Brain microvascular endothelial cell (primary cell): ENCODE measurements around the gene KLHL17.

Source experiments
- DNase-seq: peaks from one replicate; pipeline ENCODE4 v3.0.0-alpha.2; 2020
- H3K27ac ChIP-seq: fragments of 250-450 bp; sonication (Bioruptor Pico); 2 replicates; pipeline ENCODE4 v1.5.1; 2020; ENCODE audit warnings: mild to moderate bottlenecking, moderate library complexity
- H3K27me3 ChIP-seq: fragments of 250-450 bp; sonication (Bioruptor Pico); replicated peaks from 2 replicates; pipeline ENCODE4 v1.5.1; 2020; ENCODE audit warnings: mild to moderate bottlenecking
- H3K36me3 ChIP-seq: fragments of 250-450 bp; sonication (Bioruptor Pico); replicated peaks from 2 replicates; pipeline ENCODE4 v1.5.1; 2020; ENCODE audit warnings: mild to moderate bottlenecking
- H3K4me3 ChIP-seq: 2 replicates; pipeline ENCODE4 v1.5.1; 2011; ENCODE audit warnings: low read depth, mild to moderate bottlenecking, control low read depth, low read length, moderate library complexity
- in situ Hi-C: cut with HindIII; loops from 2 replicates; pipeline ENCODE4 v1.10.0; 2017; ENCODE audit warnings: low sequenced_read_pairs, low pct_ligation_motif_present
- TF ChIP-seq, protein P1 (sequence below): IDR thresholded peaks from 2 replicates; pipeline ENCODE4 v1.5.1; 2011; ENCODE audit warnings: low read depth, mild to moderate bottlenecking, moderate library complexity, low read length, control low read depth, inconsistent platforms; ENCODE audit errors: missing control alignments

KLHL17 gene

DNA sequence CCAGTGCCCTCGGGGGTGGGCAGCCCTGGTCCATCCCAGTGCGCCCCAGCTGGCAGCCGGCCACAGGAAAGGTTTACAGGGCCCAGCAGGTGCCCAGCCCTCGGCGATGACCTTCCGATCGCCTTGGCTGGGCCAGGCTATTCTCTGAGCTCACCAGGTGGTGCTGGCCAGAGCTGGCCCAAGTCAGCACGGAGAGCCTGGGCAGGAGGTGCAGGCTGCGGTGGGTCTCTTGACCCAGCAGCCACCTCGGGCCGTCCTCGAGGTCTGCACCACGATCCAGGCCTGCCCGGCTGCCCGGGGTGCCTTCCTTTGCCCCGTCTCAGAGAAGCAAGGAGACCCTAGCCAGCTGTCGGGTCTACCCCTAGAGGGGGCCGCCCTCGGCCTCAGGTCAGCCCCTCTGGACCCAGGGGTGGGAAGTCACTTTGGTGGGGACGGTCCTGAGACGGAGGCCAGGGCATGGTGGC is 21.1 kb downstream of the KLHL17 start:
- H3K27ac ChIP-seq = no peak overlapping the region
- H3K27me3 ChIP-seq = peaks cover 3% of the 10 kb centered on the region
- in situ Hi-C loops = no loop called here
- H3K4me3 ChIP-seq = no peak overlapping the region
- no peaks in the 10 kb centered on the region for H3K36me3 ChIP-seq
- no peak for DNase-seq
- TF ChIP-seq, protein P1, sequence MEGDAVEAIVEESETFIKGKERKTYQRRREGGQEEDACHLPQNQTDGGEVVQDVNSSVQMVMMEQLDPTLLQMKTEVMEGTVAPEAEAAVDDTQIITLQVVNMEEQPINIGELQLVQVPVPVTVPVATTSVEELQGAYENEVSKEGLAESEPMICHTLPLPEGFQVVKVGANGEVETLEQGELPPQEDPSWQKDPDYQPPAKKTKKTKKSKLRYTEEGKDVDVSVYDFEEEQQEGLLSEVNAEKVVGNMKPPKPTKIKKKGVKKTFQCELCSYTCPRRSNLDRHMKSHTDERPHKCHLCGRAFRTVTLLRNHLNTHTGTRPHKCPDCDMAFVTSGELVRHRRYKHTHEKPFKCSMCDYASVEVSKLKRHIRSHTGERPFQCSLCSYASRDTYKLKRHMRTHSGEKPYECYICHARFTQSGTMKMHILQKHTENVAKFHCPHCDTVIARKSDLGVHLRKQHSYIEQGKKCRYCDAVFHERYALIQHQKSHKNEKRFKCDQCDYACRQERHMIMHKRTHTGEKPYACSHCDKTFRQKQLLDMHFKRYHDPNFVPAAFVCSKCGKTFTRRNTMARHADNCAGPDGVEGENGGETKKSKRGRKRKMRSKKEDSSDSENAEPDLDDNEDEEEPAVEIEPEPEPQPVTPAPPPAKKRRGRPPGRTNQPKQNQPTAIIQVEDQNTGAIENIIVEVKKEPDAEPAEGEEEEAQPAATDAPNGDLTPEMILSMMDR = no peak

DNA sequence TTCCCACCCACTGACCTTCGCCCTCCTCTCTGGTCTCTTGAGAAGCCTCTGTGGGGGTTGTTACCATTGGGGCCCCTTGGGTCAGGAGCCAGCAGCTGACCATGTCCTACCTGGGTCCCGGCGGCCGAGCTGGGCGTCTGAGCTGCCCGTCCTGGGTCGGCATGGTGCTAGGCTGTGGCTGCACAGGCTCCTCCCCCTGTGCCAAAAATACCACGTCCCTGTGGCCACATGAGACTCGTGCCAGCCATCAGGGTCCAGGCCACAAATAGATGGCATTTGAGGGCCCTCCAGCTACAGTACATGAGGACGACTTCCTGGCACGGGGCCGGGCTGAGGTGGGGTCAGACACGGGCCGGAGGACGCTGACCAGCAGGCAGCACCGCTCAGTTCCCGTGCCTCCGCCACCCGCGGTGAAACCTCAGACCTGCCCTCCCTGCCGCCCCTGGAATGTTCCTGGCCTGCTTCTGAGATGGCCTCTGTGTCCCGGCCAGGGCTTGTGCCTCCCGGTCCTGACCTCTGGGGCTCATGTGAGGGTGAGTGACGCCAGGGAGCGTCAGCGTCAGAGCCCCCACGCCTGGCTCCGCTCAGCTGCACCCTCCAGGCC is 21.7 kb downstream of the KLHL17 start, which contains the start of gene PERM1:
PERM1 (minus strand) TSS at position 139 of the 604 bp plus-strand sequence. CDS start 1,064 bp downstream, outside the sequence.
- H3K4me3 ChIP-seq = no peak within 1 kb of the TSS
- H3K27me3 ChIP-seq = peaks cover 3% of the 10 kb centered on the region
- TF ChIP-seq, protein P1 = no peak
- in situ Hi-C loops = no loop called here
- H3K27ac ChIP-seq = no peak within 1 kb of the TSS
- DNase-seq = no peak
- H3K36me3 ChIP-seq = no peaks in the 10 kb centered on the region

DNA sequence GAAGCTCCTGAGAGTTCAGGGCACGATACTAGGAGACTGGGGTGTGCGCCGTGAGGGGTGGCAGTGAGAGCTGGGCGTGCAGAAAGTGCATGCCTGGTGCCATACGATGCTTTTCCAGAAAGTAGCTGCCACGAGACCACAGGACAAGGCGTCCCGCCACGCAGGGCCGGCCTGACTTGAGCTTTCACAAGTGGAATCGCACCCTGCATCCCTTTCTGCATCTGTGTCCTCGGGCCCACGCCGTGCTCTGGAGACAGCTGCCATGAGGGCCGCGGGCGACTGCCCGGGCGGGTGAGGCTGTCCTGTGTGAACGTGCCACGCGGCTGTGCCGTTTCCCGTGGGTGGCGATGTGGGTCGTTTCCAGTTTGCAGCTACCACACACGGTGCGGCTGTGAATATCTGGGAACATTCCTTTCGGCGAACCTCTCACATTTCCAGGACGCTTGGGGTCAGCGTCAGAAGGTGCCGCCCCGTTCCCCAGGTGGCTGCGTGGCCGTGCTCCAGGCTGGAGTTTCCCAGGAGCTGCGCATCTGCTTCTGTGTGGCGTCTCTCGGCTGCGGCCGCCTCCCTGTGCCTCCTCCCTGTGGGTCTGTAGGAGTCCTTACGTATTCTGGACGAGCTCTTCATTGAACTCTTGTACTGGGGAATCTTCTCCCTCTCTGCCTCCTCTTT is 22.5 kb downstream of the KLHL17 start:
- in situ Hi-C loops = no loop called here

DNA sequence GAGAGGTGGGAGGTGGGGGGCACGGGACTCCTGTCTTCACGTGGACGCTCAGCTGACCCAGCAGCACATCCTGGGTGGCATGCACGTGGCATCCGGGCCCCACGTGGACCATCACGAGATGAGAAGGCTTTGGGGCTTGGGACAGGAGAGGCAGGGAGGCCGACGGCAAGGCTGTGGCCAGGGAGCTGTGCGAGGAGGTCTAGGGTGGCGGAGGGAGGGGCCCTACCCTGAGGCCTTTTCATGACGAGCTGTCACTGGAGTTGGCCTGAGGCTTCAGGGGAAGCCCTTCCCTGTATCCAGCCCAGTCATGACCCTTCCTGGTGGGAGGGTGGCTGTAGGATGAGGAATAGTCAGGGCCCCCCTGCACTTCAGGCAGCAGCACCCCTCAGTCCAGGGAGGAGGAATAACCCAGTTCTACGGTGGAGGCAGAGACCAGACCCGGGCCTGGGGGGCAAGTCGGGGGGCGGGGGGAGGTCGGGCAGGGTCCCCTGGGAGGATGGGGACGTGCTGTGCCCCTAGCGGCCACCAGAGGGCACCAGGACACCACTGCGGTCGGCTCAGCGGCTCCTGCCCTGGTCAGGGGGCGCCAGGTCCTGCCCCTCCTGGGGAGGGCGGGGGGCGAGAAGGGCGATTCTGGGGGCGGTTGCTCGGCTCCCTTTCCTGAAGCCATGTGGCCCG is 23.6 kb downstream of the KLHL17 start:
- Histone ChIP-seq H3K36me3 (no peaks in the 10 kb centered on the region), H3K27me3 (peaks cover 3% of the 10 kb centered on the region), H3K27ac (no peak overlapping the region), H3K4me3 (peak overlapping the region; percentile 9)
- in situ Hi-C loops = no loop called here
- no peak for DNase-seq
- TF ChIP-seq, protein P1 = peak; percentile 82

More for the DNA sequence above, 22.5 kb downstream of the KLHL17 start:
- Histone ChIP-seq H3K4me3 (no peak overlapping the region), H3K27me3 (peaks cover 3% of the 10 kb centered on the region), H3K36me3 (no peaks in the 10 kb centered on the region), H3K27ac (no peak overlapping the region)
- DNase-seq = no peak
- TF ChIP-seq, protein P1 = no peak

DNA sequence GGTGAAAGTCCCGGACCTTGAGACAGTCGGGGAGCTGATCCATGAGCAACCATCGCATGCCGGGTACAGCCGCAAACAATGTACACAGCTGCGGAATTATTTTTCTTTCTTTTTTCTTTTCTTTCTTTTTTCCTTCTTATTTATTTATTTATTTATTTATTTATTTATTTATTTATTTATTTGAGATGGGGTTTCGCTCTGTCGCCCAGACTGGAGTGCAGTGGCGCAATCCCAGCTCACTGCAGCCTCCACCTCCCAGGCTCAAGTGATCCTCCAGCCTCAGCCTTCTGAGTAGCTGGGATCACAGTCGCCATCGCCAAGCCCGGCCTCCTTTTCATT is 24.1 kb downstream of the KLHL17 start:
- peak overlapping the region; percentile 9 for H3K4me3 ChIP-seq
- no peaks in the 10 kb centered on the region for H3K36me3 ChIP-seq
- peaks cover 3% of the 10 kb centered on the region for H3K27me3 ChIP-seq
- H3K27ac ChIP-seq = no peak overlapping the region
- in situ Hi-C loops = no loop called here
- DNase-seq = no peak
- TF ChIP-seq, protein P1 = no peak
